ENCODE measurements around the gene ORC5.

DNA sequence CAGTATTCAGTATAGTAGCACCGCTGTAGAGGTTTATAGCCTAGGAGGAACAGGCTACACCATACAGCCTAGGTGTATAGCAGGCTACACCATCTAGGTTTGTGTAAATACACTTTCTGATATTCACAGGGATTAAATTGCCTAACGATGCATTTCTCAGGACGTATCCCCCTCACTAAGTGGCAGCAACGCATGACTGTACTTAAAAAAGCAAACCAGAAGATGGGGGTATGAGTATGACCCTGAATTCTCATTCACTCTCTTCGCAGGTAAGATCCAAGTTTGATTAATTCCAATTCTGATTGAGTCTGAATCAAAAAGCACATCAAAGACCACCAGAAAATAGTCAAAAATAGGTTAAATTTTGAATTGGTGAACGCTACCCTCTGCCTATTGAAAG is 972 bp downstream of the ORC5 start:
- TF ChIP-seq, protein P1, sequence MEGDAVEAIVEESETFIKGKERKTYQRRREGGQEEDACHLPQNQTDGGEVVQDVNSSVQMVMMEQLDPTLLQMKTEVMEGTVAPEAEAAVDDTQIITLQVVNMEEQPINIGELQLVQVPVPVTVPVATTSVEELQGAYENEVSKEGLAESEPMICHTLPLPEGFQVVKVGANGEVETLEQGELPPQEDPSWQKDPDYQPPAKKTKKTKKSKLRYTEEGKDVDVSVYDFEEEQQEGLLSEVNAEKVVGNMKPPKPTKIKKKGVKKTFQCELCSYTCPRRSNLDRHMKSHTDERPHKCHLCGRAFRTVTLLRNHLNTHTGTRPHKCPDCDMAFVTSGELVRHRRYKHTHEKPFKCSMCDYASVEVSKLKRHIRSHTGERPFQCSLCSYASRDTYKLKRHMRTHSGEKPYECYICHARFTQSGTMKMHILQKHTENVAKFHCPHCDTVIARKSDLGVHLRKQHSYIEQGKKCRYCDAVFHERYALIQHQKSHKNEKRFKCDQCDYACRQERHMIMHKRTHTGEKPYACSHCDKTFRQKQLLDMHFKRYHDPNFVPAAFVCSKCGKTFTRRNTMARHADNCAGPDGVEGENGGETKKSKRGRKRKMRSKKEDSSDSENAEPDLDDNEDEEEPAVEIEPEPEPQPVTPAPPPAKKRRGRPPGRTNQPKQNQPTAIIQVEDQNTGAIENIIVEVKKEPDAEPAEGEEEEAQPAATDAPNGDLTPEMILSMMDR (conservative IDR thresholded peaks at IDR 0.05; ENCODE audit: low read length), result no peak
- no peak for TF ChIP-seq EZH2phosphoT487 (IDR thresholded peaks at IDR 0.05; ENCODE audit: borderline replicate concordance, low read depth, low read length)

Measured in OCI-LY7 (cell line).